ENCODE data around the gene AMH. TPM values are rescaled to one million over a fixed set of nuclear protein-coding genes. Genes with fewer than 3 reads are reported as not detected.

Gene AMH
- total RNA-seq, 4 donors from 2014 or later = 0.59 to 5.4 (median 2.1) TPM; not detected in 1

- WGBS, 2 donors = 81 to 85% methylated on average over 11 to 12 of the region's 12 CpGs
- H3K4me1 ChIP-seq = peaks cover 0 to 72% (median 49%) of the 10 kb centered on the region in 4 donors
- TF ChIP-seq POLR2A (IDR thresholded peaks at IDR 0.05) (no peak), EP300 (IDR thresholded peaks at IDR 0.05) (no peak), CTCF (IDR thresholded peaks at IDR 0.05) (no peak)
- H3K9me3 ChIP-seq = no peaks in the 10 kb centered on the region
- no peak overlapping the region for H3K4me3 ChIP-seq
- no peak for DNase-seq (ENCODE audit: low spot score in 2 of 2)
- H3K36me3 ChIP-seq = peaks cover 10 to 45% (median 32%) of the 10 kb centered on the region in 3 donors
- H3K27me3 ChIP-seq = no peaks in the 10 kb centered on the region
- peak overlapping the region in 3 of 4 donors; percentile 47 to 90 (median 80) for H3K27ac ChIP-seq
These were observed 7.0 kb upstream of the AMH start for GRCh38 chr19:2242092-2242537.

- H3K4me3 ChIP-seq = no peak overlapping the region
- 88 to 92% methylated on average over 8 of the region's 8 CpGs for WGBS, 2 donors
- H3K36me3 ChIP-seq = peaks cover 10 to 52% (median 37%) of the 10 kb centered on the region in 3 donors
- peaks cover 0 to 67% (median 43%) of the 10 kb centered on the region in 4 donors for H3K4me1 ChIP-seq
- no peak for DNase-seq (ENCODE audit: low spot score in 2 of 2)
- TF ChIP-seq EP300 (IDR thresholded peaks at IDR 0.05) (no peak), POLR2A (IDR thresholded peaks at IDR 0.05) (no peak), CTCF (IDR thresholded peaks at IDR 0.05) (no peak)
- H3K9me3 ChIP-seq = no peaks in the 10 kb centered on the region
- peak overlapping the region in 2 of 4 donors; percentile 80 to 90 for H3K27ac ChIP-seq
- no peaks in the 10 kb centered on the region for H3K27me3 ChIP-seq
These were observed 6.3 kb upstream of the AMH start for GRCh38 chr19:2242816-2243215.

GRCh38 chr19:2243274-2244124, 5.6 kb upstream of the AMH start:
- peaks cover 10 to 58% (median 39%) of the 10 kb centered on the region in 3 donors for H3K36me3 ChIP-seq

GRCh38 chr19:2244125-2244411, 5.1 kb upstream of the AMH start:
- H3K27ac ChIP-seq = no peak overlapping the region
- H3K4me1 ChIP-seq = peaks cover 0 to 54% (median 30%) of the 10 kb centered on the region in 4 donors
- H3K27me3 ChIP-seq = no peaks in the 10 kb centered on the region
- H3K36me3 ChIP-seq = peaks cover 10 to 64% (median 39%) of the 10 kb centered on the region in 3 donors
- H3K4me3 ChIP-seq = no peak overlapping the region
- DNase-seq (ENCODE audit: low spot score in 2 of 2) = no peak
- WGBS, 2 donors = 93 to 98% methylated on average over 7 to 12 of the region's 12 CpGs
- no peaks in the 10 kb centered on the region for H3K9me3 ChIP-seq
- TF ChIP-seq POLR2A (IDR thresholded peaks at IDR 0.05) (no peak), EP300 (IDR thresholded peaks at IDR 0.05) (no peak), CTCF (IDR thresholded peaks at IDR 0.05) (no peak)

More at GRCh38 chr19:2243274-2244124, 5.6 kb upstream of the AMH start:
- Histone ChIP-seq H3K9me3 (no peaks in the 10 kb centered on the region), H3K27ac (peak overlapping the region in 2 of 4 donors; percentile 16 to 80), H3K27me3 (no peaks in the 10 kb centered on the region), H3K4me1 (peaks cover 0 to 60% (median 36%) of the 10 kb centered on the region in 4 donors), H3K4me3 (no peak overlapping the region)
- no peak for DNase-seq (ENCODE audit: low spot score in 2 of 2)
- WGBS, 2 donors = 77% methylated on average over 24 to 31 of the region's 32 CpGs
- TF ChIP-seq POLR2A (IDR thresholded peaks at IDR 0.05) (no peak), EP300 (IDR thresholded peaks at IDR 0.05) (no peak), CTCF (IDR thresholded peaks at IDR 0.05) (no peak)

- Histone ChIP-seq H3K36me3 (peaks cover 10 to 68% (median 39%) of the 10 kb centered on the region in 3 donors), H3K4me1 (peaks cover 0 to 50% (median 26%) of the 10 kb centered on the region in 4 donors), H3K27ac (no peak overlapping the region), H3K9me3 (no peaks in the 10 kb centered on the region), H3K4me3 (no peak overlapping the region), H3K27me3 (peaks cover 0 to under 1% of the 10 kb centered on the region in 2 donors)
- TF ChIP-seq POLR2A (IDR thresholded peaks at IDR 0.05) (no peak), EP300 (IDR thresholded peaks at IDR 0.05) (no peak), CTCF (IDR thresholded peaks at IDR 0.05) (no peak)
- 94 to 95% methylated on average over 16 to 17 of the region's 21 CpGs for WGBS, 2 donors
- no peak for DNase-seq (ENCODE audit: low spot score in 2 of 2)
These were observed 4.6 kb upstream of the AMH start for GRCh38 chr19:2244486-2244885.

Data from tibial nerve (tissue), 4 donors.